H7 (cell line): Measurements from ENCODE around the gene LEFTY1. TPM values are rescaled to one million over a fixed set of nuclear protein-coding genes. Genes with fewer than 3 reads are reported as not detected.
"Not testable (repeated sequence)": the region's sequence is repeated elsewhere in the genome, so short reads cannot be mapped to it uniquely, and the experiment has no call there.

Experiments used
- DNase-seq: peaks from one replicate; pipeline ENCODE4 v3.0.0; 2012
- H3K27me3 ChIP-seq: 2 replicates; pipeline ENCODE4 v1.6.0; 2011; ENCODE audit warnings: mild to moderate bottlenecking, low read length; ENCODE audit not compliant: control insufficient read depth, insufficient read depth
- H3K36me3 ChIP-seq: replicated peaks from 2 replicates; pipeline ENCODE4 v1.5.1; 2011; ENCODE audit warnings: low read length; ENCODE audit not compliant: control insufficient read depth, insufficient read depth
- H3K4me3 ChIP-seq: 2 replicates; pipeline ENCODE4 v1.5.1; 2011; ENCODE audit warnings: low read depth, mild to moderate bottlenecking, control low read depth, low read length, moderate library complexity; ENCODE audit not compliant: insufficient read depth
- total RNA-seq: library from RNA; depleted of rRNA; stranded (reverse); fragments of >200 nt; shearing (Covaris generic); gene quantifications from 2 replicates; pipeline ENCODE4 v1.2.3, GENCODE V29; 2014; rRNA removed

The LEFTY1 gene
- total RNA-seq, 1 experiment from 2014 or later, result 3,860 TPM

GRCh38 chr1:225845571-225846259, 43.2 kb downstream of the LEFTY1 start:
- DNase-seq, result peak; percentile 97
- H3K36me3 ChIP-seq, result peaks cover 49% of the 10 kb centered on the region
- H3K27me3 ChIP-seq, result no peaks in the 10 kb centered on the region
- H3K4me3 ChIP-seq, result no peak overlapping the region

DNA sequence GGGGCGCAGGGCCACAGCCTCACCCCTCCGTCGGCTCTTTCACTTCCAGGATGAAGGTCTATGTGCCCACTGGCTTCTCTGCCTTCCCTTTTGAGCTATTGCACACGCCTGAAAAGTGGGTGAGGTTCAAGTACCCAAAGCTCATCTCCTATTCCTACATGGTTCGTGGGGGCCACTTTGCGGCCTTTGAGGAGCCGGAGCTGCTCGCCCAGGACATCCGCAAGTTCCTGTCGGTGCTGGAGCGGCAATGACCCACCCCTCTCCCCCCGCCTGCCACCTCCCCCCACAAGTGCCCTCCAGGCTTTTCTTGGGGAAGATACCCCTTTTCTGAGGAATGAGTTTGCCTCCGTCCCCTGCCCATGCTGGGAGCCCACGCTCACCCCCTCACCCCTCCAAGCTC, 43.8 kb downstream of the LEFTY1 start:
- Histone ChIP-seq H3K4me3 (no peak overlapping the region), H3K36me3 (peaks cover 44% of the 10 kb centered on the region), H3K27me3 (no peaks in the 10 kb centered on the region)
- DNase-seq, result no peak

DNA sequence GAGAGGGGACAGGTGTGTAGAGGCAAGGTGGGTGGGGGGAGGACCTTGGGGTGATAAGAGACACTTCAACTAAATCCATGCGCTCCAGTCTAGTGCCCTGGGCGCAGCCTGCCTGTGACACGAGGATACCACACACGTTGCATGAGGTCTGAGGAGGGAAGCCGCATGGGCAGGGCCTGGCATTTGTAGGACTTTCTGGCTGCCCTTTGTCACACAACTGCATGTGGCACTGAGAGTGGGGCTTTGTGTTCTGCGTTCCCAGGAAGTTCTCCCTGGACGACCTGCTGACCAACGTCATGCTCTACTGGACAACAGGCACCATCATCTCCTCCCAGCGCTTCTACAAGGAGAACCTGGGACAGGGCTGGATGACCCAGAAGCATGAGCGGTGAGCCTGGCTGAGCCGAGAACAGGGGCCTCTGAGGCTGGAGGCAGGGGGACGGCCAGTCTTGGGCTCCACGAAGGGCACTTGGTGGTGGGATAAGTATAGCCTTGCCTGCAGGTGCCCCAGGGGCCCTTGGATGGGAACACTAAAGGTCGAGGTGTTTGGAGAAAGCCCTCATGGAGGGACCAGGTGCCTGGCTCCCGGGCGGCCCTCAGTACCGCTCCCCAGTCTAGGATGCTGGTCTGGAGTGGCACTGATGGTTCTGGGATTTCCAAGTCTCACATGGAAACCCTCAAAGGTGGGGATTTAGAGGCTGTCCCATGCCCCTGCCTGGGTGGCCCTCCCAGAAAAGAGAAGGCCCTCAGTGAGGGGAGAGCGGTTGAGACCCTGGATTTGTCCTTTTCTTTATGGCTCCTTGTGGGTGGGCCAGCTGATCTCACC, 44.5 kb downstream of the LEFTY1 start:
- peak; percentile 37 for DNase-seq
- Histone ChIP-seq H3K27me3 (no peaks in the 10 kb centered on the region), H3K4me3 (no peak overlapping the region), H3K36me3 (peaks cover 42% of the 10 kb centered on the region)

GRCh38 chr1:225843426-225843795, 45.5 kb downstream of the LEFTY1 start:
- no peak overlapping the region for H3K4me3 ChIP-seq
- H3K36me3 ChIP-seq, result peaks cover 41% of the 10 kb centered on the region
- DNase-seq, result no peak
- H3K27me3 ChIP-seq, result no peaks in the 10 kb centered on the region

DNA sequence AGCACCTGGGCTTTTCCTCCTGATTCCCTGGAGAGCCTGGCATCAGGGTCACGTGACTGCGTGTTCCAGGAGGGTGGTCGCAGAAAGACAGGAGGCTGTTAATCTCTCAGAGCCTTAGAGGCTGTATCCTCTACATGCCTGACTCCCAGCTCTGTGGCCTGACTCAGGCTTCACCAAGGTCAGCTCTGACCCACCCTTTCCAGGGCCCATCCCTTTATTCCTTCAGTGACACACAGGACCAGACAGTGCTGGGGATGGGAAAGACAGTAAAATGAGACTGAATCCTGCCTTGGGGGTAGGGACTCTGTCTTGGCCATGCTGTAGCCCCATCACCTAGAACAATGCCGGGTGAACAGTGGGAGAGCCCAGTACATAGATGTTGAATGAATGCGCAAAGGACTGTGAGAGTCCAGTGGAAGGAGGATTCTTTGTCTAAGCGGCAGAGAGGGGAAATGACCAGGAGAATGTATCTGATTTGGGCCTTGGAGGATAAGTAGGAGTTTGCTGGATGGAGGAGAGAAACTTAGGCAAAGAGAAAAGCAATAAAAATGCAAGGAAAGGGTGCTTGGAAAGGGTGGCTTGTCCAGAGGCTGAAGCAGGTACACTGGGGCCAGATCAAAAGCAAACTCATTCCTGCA, 46.0 kb downstream of the LEFTY1 start:
- peaks cover 37% of the 10 kb centered on the region for H3K36me3 ChIP-seq
- no peak overlapping the region for H3K4me3 ChIP-seq
- no peaks in the 10 kb centered on the region for H3K27me3 ChIP-seq
- no peak for DNase-seq

- H3K4me3 ChIP-seq, result no peak overlapping the region
- peaks cover 29% of the 10 kb centered on the region for H3K36me3 ChIP-seq
- no peaks in the 10 kb centered on the region for H3K27me3 ChIP-seq
- DNase-seq, result no peak
Measured at GRCh38 chr1:225842074-225842473, 46.9 kb downstream of the LEFTY1 start.

GRCh38 chr1:225840713-225841112, 48.2 kb downstream of the LEFTY1 start:
- Histone ChIP-seq H3K27me3 (no peaks in the 10 kb centered on the region), H3K4me3 (no peak overlapping the region), H3K36me3 (peaks cover 20% of the 10 kb centered on the region)
- DNase-seq, result no peak

DNA sequence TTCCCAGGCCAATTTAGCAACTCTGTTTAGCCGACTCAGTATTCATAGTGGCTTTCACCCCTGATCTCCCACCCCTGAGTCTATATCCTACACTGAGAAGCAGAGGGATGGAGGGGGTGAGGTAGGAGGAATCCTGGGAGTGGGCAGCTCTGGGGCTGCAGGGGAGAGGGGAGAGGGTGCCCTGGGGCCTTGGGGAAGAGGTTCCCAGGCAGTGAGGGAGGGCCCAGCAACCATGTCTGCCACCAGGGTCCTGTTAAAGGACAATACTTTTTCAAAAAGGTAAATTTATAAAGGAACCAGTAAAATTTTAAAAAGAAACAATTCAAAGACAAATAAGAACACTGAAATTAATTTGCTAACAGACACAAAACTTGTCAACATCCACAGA, 48.7 kb downstream of the LEFTY1 start:
- DNase-seq, result peak; percentile 32
- Histone ChIP-seq H3K27me3 (no peaks in the 10 kb centered on the region), H3K36me3 (peaks cover 20% of the 10 kb centered on the region), H3K4me3 (no peak overlapping the region)

- no peak overlapping the region for H3K4me3 ChIP-seq
- no peaks in the 10 kb centered on the region for H3K27me3 ChIP-seq
- peaks cover 17% of the 10 kb centered on the region for H3K36me3 ChIP-seq
- DNase-seq, result peak; percentile 51
Measured at GRCh38 chr1:225838793-225839192, 50.2 kb downstream of the LEFTY1 start.

GRCh38 chr1:225836296-225836695, 52.6 kb downstream of the LEFTY1 start:
- H3K27me3 ChIP-seq, DNase-seq, H3K4me3 ChIP-seq: not testable (repeated sequence)
- peaks cover 23% of the 10 kb centered on the region for H3K36me3 ChIP-seq

Other genes starting within 250 kb of the LEFTY1 start
- gene ENAH, start 236.0 kb downstream of the LEFTY1 start, total RNA-seq, result 160 and 234 TPM in 2 replicates
- 647 and 743 TPM in 2 replicates for gene SRP9, start 111.3 kb downstream of the LEFTY1 start, total RNA-seq
- gene EPHX1, start 79.0 kb downstream of the LEFTY1 start, total RNA-seq, result 41.6 and 52.1 TPM in 2 replicates
- 101 and 154 TPM in 2 replicates for gene TMEM63A, start 6.8 kb downstream of the LEFTY1 start, total RNA-seq
- 308 and 356 TPM in 2 replicates for gene PYCR2, start 35.1 kb upstream of the LEFTY1 start, total RNA-seq
- gene LEFTY2, start 52.1 kb upstream of the LEFTY1 start, total RNA-seq, result 971 and 2,272 TPM in 2 replicates
- gene SDE2, start 110.2 kb upstream of the LEFTY1 start, total RNA-seq, result 34.4 and 38.4 TPM in 2 replicates
- 963 and 975 TPM in 2 replicates for gene H3-3A, start 173.6 kb upstream of the LEFTY1 start, total RNA-seq